NCI-H1092 treated with DMSO at 0.1 percent for 48 hours (cell line): ENCODE data around the gene UBE2L6.

Experiments
- DNase-seq: peaks from one replicate; lab custom pipeline; 2025; lab: John Stamatoyannopoulos, UW

Gene UBE2L6

GRCh38 chr11:57567515-57568329 lies at the start of gene UBE2L6:
Gene UBE2L6 (minus strand): TSS chr11:57567672. CDS start chr11:57567611, 61 bp downstream.
- DNase-seq = peak; percentile 71

GRCh38 chr11:57616595-57616994 lies 49.1 kb upstream of the UBE2L6 start:
- DNase-seq = no peak

DNA sequence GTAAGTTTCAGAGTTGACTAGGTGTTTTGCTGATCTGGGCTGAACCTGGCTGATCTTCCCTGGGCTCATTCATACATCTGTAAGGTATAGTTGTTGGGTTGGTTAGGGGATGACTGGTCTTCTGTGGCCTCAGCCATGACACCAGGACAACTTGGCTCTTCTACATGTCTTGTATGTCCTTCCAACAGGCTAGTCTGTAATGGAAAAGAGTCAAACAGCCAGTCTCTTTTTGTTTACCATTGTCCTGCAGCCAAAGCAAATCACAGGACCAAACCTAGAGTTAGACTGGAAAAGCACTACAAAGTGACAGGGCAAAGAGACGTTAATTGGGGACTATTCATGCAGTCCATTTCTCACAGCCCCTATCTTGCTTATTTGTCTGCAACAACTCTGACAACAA lies 47.8 kb upstream of the UBE2L6 start:
- DNase-seq = no peak

GRCh38 chr11:57614234-57614772 lies 46.8 kb upstream of the UBE2L6 start:
- DNase-seq = no peak

- DNase-seq = no peak
Observed at GRCh38 chr11:57610170-57610569, 42.7 kb upstream of the UBE2L6 start.

- no peak for DNase-seq
Observed at GRCh38 chr11:57605028-57605420, 37.6 kb upstream of the UBE2L6 start.

DNA sequence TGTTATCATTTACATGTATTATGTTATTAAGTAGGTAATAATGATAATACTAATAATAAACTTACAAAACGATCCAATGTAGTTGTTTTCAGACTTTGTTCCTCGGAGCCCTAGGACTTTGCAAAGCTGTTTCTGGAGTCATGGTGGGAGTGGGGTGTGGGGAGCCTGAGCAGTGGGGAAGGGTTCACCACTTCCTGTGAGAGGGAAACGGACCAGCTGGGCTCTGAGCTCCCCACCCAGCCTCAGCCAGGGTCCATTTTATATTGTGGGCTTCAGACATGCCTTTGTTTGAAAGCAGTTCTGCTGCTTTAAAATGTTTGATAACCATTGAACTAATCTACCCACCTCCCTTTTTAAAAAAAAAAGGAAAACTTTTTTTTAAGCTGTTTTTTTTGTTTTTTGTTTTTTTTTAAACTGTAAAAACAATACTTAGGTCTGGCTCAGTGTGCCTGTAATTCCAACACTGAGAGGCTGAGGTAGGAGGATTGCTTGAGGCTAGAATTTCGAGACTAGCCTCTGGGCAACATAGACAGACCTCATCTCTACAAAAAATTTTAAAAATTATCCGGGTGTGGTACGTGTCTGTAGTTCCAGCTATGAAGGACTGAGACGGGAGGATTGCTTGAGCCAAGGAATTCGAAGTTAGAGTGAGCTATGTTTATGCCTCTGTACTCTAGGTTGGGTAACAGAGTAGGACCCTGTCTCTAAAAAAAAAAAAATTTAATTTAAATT lies 37.0 kb upstream of the UBE2L6 start:
- DNase-seq = no peak

DNA sequence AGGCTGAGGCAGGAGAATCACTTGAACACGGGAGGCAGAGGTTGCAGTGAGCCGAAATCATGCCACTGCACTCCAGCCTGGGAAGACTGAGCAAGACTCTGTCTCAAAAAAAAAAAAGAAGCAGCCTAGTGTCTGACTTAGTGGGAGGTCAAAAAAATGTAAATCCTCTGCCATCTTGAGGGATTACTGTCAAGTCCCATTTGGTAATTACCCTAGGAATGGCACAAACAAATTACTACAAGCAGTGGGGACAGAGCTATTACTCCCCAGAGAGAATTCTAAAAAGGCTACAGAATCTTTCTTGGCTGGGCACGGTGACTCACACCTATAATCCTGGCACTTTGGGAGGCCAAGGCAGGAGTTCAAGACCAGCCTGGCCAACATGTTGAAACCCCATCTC lies 33.8 kb upstream of the UBE2L6 start:
- no peak for DNase-seq

DNA sequence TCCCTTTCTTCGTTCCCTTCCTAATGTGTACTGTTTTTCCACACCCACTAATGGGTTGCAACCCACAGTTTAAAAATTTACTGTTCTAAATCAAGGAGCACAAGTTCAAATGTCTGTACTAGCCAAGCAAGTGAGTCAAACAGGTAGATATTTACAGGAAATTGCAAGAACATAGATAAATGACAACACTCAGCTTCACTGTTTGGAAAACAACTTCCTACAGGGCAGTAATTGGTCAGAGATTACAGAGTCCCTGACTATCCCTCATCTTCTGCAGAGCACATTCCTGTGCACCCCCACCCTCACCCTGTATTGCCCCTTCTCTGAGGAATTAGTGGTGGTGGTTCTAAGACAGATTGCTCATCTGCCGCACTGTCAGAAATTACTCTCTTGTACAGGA lies 31.9 kb upstream of the UBE2L6 start:
- DNase-seq = no peak

- no peak for DNase-seq
Observed at GRCh38 chr11:57598831-57599155, 31.3 kb upstream of the UBE2L6 start.

GRCh38 chr11:57597916-57598830 lies 30.7 kb upstream of the UBE2L6 start:
- DNase-seq = no peak

GRCh38 chr11:57597461-57597915 lies 30.0 kb upstream of the UBE2L6 start, which contains the start of gene SERPING1:
Gene SERPING1 (plus strand): TSS chr11:57597685. CDS start chr11:57598271, 586 bp downstream.
- DNase-seq = no peak

DNA sequence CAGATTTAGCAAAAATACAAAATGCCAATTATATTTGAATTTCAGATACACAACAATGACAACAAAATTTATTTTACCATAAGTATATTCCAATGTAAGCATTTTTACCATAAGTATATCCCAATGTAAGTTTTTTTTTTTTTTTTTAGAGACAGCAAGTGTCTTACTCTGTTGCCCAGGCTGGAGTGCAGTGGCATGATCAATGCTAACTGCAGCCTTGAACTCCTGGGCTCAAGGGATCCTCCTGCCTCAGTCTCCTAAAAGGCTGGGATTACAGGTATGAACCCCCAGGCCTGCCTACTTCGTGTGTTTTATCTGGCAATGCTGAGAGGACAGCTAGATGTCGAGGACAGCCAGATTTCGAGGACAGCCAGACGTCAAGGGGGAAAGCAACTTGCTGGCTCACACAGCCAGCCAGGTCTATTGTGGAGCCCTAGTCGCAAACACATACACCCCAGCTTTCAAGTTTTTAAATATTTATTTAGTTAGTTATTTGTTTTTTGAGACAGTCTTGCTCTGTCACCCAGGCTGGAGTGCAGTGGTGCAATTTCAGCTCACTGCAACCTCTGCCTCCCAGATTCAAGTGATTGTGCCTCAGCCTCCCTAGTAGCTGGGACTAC lies 28.9 kb upstream of the UBE2L6 start:
- no peak for DNase-seq

GRCh38 chr11:57588046-57588710 lies 20.7 kb upstream of the UBE2L6 start:
- DNase-seq = no peak

DNA sequence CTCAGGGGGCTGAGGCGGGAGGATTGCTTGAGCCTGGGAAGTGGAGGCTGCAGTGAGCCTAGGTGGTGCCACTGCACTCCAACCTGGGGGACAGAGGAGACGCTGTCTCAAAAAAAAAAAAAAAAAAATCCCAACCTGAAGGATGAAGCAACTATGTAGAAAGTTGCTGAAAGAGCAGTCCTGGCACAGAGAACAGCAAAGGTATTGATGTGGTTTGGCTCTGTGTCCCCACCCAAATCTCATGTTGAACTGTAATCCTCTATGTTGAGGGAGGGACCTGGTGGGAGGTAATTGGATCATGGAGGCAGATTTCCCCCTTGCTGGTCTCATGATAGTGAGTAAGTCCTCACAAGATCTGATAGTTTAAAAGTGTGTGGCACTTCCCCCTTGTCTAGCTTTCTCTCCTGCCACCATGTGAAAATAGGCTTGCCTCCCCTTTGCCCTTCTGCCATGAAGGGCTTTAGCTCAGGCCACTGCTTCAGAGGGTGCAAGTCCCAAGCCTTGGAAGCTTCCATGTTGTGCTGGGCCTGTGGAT lies 19.3 kb upstream of the UBE2L6 start:
- no peak for DNase-seq

- DNase-seq = no peak
Observed at GRCh38 chr11:57585301-57585700, 17.8 kb upstream of the UBE2L6 start.

GRCh38 chr11:57584341-57584740 lies 16.9 kb upstream of the UBE2L6 start:
- DNase-seq = no peak

DNA sequence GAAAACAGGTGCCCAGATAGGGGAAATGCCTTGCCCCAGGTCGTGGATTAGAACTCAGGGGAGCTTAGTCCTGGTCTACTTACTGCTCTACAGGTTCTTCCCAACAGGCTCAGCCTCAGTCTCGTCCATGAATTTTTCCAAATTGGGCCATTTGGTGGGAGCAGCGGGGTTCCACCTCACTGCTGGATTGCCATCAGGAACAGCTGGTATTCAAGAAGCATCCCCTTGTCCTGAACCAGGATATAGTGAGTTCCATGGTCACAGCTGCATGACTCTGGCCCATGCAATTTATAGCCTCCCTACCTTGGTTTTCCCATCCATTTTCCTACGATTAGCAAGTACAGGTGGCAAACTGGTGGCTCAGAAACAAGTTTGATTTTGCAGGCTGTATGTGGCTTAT lies 6.6 kb upstream of the UBE2L6 start:
- DNase-seq = no peak

DNA sequence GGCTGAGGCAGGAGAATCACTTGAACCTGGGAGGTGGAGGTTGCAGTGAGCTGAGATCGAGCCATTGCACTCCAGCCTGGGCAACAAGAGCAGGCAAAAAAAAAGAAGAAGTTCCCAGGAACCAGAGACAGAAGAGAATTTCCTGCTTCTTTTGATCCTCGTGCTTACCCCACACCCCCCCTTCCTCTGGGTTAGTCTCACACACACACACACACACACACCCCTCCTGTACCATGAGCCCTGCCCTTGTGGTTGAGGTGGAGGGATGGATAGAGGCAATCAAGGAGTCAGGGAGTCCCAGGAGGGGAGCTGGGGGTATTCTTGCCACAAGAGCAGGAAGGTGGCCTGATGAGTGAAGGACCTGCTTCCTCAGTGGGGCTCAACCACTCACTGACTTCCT lies 4.1 kb upstream of the UBE2L6 start:
- DNase-seq = no peak

GRCh38 chr11:57568330-57568766 lies 876 bp upstream of the UBE2L6 start:
- no peak for DNase-seq
